ENCODE results near the gene KIFC3.
"Not testable (repeated sequence)": the region's sequence is repeated elsewhere in the genome, so short reads cannot be mapped to it uniquely, and the experiment has no call there.

Gene KIFC3

GRCh38 chr16:57804111-57804837 lies 2.0 kb upstream of the KIFC3 start:
- no peak for DNase-seq

- DNase-seq: no peak
These were observed 1.1 kb upstream of the KIFC3 start for GRCh38 chr16:57803134-57803990.

GRCh38 chr16:57801809-57802340 lies 416 bp downstream of the KIFC3 start:
- no peak for DNase-seq

- peak; percentile 56 for DNase-seq
These were observed 1.0 kb downstream of the KIFC3 start for GRCh38 chr16:57801098-57801808.

GRCh38 chr16:57800200-57801097 lies 1.8 kb downstream of the KIFC3 start:
- peak; percentile 46 for DNase-seq

- DNase-seq: peak; percentile 57
These were observed 2.6 kb downstream of the KIFC3 start for GRCh38 chr16:57799600-57800199.

GRCh38 chr16:57798953-57799599 lies 3.2 kb downstream of the KIFC3 start:
- DNase-seq: no peak

GRCh38 chr16:57798267-57798810 lies 4.0 kb downstream of the KIFC3 start:
- no peak for DNase-seq

- peak; percentile 27 for DNase-seq
These were observed 4.6 kb downstream of the KIFC3 start for GRCh38 chr16:57797526-57798266.

GRCh38 chr16:57797216-57797525 lies 5.1 kb downstream of the KIFC3 start:
- no peak for DNase-seq

GRCh38 chr16:57796014-57796413 lies 6.3 kb downstream of the KIFC3 start:
- not testable (repeated sequence) for DNase-seq

- DNase-seq: peak; percentile 82
These were observed 6.8 kb downstream of the KIFC3 start for GRCh38 chr16:57795431-57795878.

GRCh38 chr16:57794849-57795430 lies 7.4 kb downstream of the KIFC3 start:
- DNase-seq: no peak

- no peak for DNase-seq
These were observed 10.3 kb downstream of the KIFC3 start for GRCh38 chr16:57791893-57792461.

GRCh38 chr16:57791195-57791892 lies 10.9 kb downstream of the KIFC3 start:
- DNase-seq: peak; percentile 59

- DNase-seq: no peak
These were observed 13.3 kb downstream of the KIFC3 start for GRCh38 chr16:57788951-57789350.

GRCh38 chr16:57788252-57788841 lies 13.9 kb downstream of the KIFC3 start:
- no peak for DNase-seq

GRCh38 chr16:57787519-57787905 lies 14.8 kb downstream of the KIFC3 start:
- no peak for DNase-seq

Measured in hematopoietic multipotent progenitor cell treated with erythropoietin and hydrocortisone succinate and interleukin-3 and kit ligand, for 4 days (in vitro differentiated cells).